ENCODE measurements around the gene ZNF549. TPM values are rescaled to one million over a fixed set of nuclear protein-coding genes. Genes with fewer than 3 reads are reported as not detected.
A peak's percentile ranks its signal among the peaks of the same experiment; 100 is the strongest.
"Not testable (repeated sequence)": the region's sequence is repeated elsewhere in the genome, so short reads cannot be mapped to it uniquely, and the experiment has no call there.

ZNF549 gene
- total RNA-seq = 5.0 and 7.5 TPM in 2 replicates
- 7.5 and 10.1 TPM in 2 replicates for polyA plus RNA-seq

DNA sequence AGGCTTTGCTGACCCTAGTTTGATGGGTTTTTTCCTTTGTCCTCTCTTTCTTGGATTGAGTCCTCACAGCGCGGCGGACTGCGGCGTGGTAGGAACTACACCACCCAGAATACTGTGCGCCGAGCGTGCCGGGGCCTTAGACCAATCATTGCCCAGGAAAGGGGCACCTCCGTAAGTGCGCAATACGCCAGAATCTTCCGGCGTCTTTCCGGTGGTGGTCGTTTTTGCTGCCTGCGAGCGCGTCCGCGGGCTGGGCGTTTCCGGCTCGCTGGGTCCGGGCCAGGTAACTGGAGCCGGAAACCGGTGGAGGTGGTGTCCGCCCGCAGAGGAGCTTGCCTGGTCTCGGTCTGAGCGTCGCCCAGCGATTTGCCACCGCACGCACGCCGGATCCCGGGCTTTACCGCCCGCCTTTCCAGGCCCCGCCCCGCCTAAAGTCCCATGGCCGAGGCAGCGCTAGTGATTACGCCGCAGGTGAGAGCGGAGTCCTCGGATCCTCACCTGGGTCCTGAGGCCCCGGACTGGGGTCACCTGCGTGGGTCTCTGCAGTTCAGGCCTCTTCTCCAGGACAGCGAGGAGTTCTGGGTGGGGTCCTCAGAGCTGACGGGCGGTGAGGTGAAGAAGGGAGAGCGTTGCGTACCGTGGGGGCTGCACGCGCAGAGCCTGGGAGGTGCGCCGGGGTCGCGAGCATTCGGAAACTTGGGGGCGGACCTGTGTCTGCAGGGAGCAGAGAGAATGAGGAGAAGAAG lies at the start of gene ZNF549:
Gene ZNF549 (plus strand): TSS at position 221 of the 746 bp plus-strand sequence. CDS start 218 bp downstream, at position 439.
- Histone ChIP-seq H3K27ac (peak within 1 kb of the TSS; percentile 35), H3K4me3 (peak within 1 kb of the TSS; percentile 45), H3K9me3 (ENCODE audit: low read depth) (no peaks in the 10 kb centered on the region), H3K27me3 (no peaks in the 10 kb centered on the region), H3K36me3 (peaks cover 13% of the 10 kb centered on the region), H3K4me1 (ENCODE audit: low read depth) (peaks cover 6% of the 10 kb centered on the region)
- DNase-seq (ENCODE audit: low read depth in 1 of 2, low spot score in 1 of 2) = peak; percentile 95
- TF ChIP-seq, protein P1, sequence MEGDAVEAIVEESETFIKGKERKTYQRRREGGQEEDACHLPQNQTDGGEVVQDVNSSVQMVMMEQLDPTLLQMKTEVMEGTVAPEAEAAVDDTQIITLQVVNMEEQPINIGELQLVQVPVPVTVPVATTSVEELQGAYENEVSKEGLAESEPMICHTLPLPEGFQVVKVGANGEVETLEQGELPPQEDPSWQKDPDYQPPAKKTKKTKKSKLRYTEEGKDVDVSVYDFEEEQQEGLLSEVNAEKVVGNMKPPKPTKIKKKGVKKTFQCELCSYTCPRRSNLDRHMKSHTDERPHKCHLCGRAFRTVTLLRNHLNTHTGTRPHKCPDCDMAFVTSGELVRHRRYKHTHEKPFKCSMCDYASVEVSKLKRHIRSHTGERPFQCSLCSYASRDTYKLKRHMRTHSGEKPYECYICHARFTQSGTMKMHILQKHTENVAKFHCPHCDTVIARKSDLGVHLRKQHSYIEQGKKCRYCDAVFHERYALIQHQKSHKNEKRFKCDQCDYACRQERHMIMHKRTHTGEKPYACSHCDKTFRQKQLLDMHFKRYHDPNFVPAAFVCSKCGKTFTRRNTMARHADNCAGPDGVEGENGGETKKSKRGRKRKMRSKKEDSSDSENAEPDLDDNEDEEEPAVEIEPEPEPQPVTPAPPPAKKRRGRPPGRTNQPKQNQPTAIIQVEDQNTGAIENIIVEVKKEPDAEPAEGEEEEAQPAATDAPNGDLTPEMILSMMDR (IDR thresholded peaks at IDR 0.05; ENCODE audit: low read depth, low read length) = no peak

DNA sequence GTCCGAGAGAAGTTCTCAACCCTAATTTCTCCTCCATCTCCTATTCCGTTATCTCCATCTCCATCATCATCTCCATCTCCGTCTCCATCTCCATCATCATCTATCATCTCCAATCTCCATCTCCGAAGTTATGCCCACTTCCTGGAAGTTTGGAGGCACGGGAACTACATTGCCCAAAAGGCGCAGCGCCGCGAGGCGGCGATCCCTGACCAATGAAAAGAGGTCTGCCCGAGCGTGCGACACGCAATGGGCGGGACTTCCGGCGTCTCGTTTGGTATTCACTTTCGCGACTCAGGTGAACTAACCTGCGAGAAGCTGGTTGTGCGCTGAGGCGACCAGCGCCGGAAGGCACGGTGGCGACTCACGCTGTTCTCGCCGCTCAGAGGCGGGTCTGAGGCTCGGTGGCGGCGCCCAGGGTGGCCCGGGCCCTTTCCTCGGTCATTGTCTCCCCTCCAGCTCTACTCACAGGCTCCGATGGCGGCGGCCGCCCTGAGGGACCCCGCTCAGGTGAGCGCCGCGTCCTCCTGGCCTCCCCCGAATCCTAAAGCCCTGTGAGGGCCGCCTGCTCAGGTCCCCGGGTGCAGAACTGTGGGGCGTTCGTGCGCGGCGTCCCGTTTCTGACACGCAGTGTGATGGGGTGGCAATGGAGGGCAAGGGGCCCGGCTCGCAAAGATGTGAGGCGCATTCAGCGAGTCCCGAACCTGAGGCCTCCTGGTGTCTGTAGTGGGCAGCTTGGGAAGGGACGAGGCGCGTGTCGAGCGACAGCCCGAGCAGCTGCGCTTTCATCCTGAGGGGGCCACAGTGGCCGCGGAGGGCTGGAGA lies 39.5 kb upstream of the ZNF549 start, which contains the start of gene ZNF419:
Gene ZNF419 (plus strand): TSS at position 274 of the 822 bp plus-strand sequence. CDS start 201 bp downstream, at position 475.
- Histone ChIP-seq H3K4me3 (peak within 1 kb of the TSS; percentile 64), H3K27ac (peak within 1 kb of the TSS; percentile 28)
- TF ChIP-seq, protein P1 (IDR thresholded peaks at IDR 0.05; ENCODE audit: low read depth, low read length) = peak; percentile 22
- not testable (repeated sequence) for H3K36me3 ChIP-seq; H3K9me3 ChIP-seq (ENCODE audit: low read depth); H3K27me3 ChIP-seq; H3K4me1 ChIP-seq (ENCODE audit: low read depth)
- peak; percentile 82 to 92 for DNase-seq (ENCODE audit: low read depth in 1 of 2, low spot score in 1 of 2)

DNA sequence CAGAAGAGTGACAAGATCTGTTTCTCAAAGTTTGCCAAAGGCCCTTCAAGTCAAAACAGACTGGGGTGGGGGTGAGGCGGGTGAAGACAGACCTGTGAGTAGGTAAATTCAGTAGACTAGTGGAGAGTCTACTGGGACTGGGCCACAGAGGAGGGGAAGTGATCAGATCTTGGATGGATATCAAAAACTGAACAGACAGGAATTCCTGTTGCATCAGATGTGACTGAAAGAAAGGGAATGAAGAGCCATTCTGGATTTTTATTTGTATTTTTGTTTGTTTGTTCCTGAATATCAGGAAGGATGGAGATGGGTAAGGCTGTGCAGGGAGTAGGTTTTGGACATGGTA lies 38.9 kb upstream of the ZNF549 start:
- H3K9me3 ChIP-seq (ENCODE audit: low read depth); H3K4me3 ChIP-seq; H3K27me3 ChIP-seq; H3K4me1 ChIP-seq (ENCODE audit: low read depth); H3K36me3 ChIP-seq; H3K27ac ChIP-seq: not testable (repeated sequence)
- peak in 1 of 2 donors; percentile 48 for DNase-seq (ENCODE audit: low read depth in 1 of 2, low spot score in 1 of 2)

DNA sequence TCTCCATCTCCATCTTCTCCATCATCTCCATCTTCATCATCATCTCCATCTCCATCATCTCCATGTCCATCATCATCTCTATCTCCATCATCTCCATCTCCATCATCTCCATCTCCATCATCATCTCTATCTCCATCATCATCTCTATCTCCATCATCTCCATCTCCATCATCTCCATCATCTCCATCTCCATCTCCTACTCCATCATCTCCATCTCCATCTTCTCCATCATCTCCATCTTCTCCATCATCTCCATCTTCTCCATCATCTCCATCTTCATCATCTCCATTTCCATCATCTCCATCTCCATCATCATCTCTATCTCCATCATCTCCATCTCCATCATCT lies 27.9 kb upstream of the ZNF549 start:
- H3K4me3 ChIP-seq; H3K9me3 ChIP-seq (ENCODE audit: low read depth); H3K36me3 ChIP-seq; DNase-seq (ENCODE audit: low read depth in 1 of 2, low spot score in 1 of 2); H3K27ac ChIP-seq; H3K4me1 ChIP-seq (ENCODE audit: low read depth); H3K27me3 ChIP-seq: not testable (repeated sequence)

DNA sequence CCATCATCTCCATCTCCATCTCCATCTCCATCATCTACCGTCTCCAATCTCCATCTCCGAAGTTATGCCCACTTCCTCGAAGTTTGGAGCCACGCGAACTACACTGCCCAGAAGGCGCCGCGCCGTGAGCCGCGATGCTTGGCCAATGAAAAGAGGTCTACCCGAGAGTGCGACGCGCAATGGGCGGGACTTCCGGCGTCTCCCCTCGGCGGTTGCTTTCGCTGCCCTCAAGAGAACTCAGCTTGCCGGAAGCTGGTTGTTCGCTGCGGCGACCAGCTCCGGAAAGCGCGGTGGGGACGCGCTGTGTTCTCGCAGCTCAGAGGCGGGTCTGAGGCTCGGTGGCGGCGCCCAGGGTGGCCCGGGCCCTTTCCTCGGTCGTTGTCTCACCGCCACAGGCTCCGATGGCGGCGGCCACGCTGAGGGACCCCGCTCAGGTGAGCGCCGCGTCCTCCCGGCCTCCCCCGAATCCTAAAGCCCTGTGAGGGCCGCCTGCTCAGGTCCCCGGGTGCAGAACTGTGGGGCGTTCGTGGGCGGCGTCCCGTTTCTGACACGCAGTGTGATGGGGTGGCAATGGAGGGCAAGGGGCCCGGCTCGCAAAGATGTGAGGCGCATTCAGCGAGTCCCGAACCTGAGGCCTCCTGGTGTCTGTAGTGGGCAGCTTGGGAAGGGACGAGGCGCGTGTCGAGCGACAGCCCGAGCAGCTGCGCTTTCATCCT lies 27.3 kb upstream of the ZNF549 start, which contains the start of gene ZNF773:
Gene ZNF773 (plus strand): TSS at position 259 of the 716 bp plus-strand sequence. CDS start 143 bp downstream, at position 402.
- DNase-seq (ENCODE audit: low read depth in 1 of 2, low spot score in 1 of 2) = peak; percentile 97 to 98
- H3K4me3 ChIP-seq = peak within 1 kb of the TSS; percentile 54
- peak within 1 kb of the TSS; percentile 78 for H3K27ac ChIP-seq
- not testable (repeated sequence) for H3K9me3 ChIP-seq (ENCODE audit: low read depth); H3K27me3 ChIP-seq; H3K36me3 ChIP-seq; H3K4me1 ChIP-seq (ENCODE audit: low read depth)

DNA sequence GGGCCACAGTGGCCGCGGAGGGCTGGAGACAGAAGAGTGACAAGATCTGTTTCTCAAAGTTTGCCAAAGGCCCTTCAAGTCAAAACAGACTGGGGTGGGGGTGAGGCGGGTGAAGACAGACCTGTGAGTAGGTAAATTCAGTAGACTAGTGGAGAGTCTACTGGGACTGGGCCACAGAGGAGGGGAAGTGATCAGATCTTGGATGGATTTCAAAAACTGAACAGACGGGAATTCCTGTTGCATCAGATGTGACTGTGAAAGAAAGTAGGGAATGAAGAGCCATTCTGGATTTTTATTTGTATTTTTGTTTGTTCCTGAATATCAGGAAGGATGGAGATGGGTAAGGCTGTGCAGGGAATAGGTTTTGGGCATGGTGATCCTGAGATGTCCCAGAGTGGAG lies 26.8 kb upstream of the ZNF549 start:
- not testable (repeated sequence) for H3K27me3 ChIP-seq; H3K36me3 ChIP-seq; H3K4me1 ChIP-seq (ENCODE audit: low read depth); H3K27ac ChIP-seq; H3K9me3 ChIP-seq (ENCODE audit: low read depth)
- peak in 1 of 2 donors; percentile 70 for DNase-seq (ENCODE audit: low read depth in 1 of 2, low spot score in 1 of 2)
- H3K4me3 ChIP-seq = peak overlapping the region; percentile 54

DNA sequence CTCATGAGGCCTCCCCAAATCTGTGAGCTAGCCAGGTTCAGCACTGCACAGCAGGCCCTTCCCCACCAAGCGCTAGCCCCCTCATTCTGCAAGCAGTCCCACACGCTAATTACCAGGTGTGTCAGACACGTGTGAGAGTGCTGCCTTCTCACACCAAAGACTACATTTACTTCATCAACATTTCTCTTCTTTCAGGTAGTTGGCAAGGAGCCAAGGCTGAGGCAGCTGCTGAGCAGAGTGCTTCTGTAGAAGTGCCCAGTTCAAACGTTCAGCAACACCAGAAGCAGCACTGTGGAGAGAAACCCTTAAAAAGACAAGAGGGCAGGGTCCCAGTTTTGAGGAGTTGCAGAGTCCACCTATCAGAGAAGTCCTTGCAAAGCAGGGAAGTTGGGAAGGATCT lies 21.0 kb upstream of the ZNF549 start:
- Histone ChIP-seq H3K4me3 (no peak overlapping the region), H3K27ac (no peak overlapping the region), H3K27me3 (no peaks in the 10 kb centered on the region), H3K9me3 (ENCODE audit: low read depth) (no peaks in the 10 kb centered on the region), H3K36me3 (peaks cover 31% of the 10 kb centered on the region), H3K4me1 (ENCODE audit: low read depth) (no peaks in the 10 kb centered on the region)
- DNase-seq (ENCODE audit: low read depth in 1 of 2, low spot score in 1 of 2) = no peak
- TF ChIP-seq, protein P1 (IDR thresholded peaks at IDR 0.05; ENCODE audit: low read depth, low read length) = no peak

All from cardiac muscle cell (in vitro differentiated cells and primary cell).